ENCODE data around the gene HOXC10.

Gene HOXC10

GRCh38 chr12:53984901-53985691 is at the start of gene HOXC10:
Gene HOXC10, plus strand, starts transcription at chr12:53985146. Its CDS starts 114 bp downstream, at chr12:53985260.
- DNase-seq (ENCODE audit: low read depth) = no peak

- no peak for DNase-seq (ENCODE audit: low read depth)
Measured at GRCh38 chr12:53935383-53936341, 49.3 kb upstream of the HOXC10 start.

- DNase-seq (ENCODE audit: low read depth) = no peak
Measured at GRCh38 chr12:53937099-53937498, 47.8 kb upstream of the HOXC10 start.

GRCh38 chr12:53937596-53938325 is 47.2 kb upstream of the HOXC10 start:
- DNase-seq (ENCODE audit: low read depth) = no peak

GRCh38 chr12:53938326-53939140 is 46.4 kb upstream of the HOXC10 start, which contains the start of gene HOXC13:
Gene HOXC13, plus strand, starts transcription at chr12:53938831. Its CDS starts 76 bp downstream, at chr12:53938907.
- DNase-seq (ENCODE audit: low read depth) = no peak

GRCh38 chr12:53939141-53940108 is 45.5 kb upstream of the HOXC10 start:
- DNase-seq (ENCODE audit: low read depth) = no peak

- DNase-seq (ENCODE audit: low read depth) = no peak
Measured at GRCh38 chr12:53940443-53941014, 44.4 kb upstream of the HOXC10 start.

GRCh38 chr12:53941187-53941586 is 43.8 kb upstream of the HOXC10 start:
- no peak for DNase-seq (ENCODE audit: low read depth)

GRCh38 chr12:53941750-53942149 is 43.2 kb upstream of the HOXC10 start:
- no peak for DNase-seq (ENCODE audit: low read depth)

- DNase-seq (ENCODE audit: low read depth) = no peak
Measured at GRCh38 chr12:53942467-53942997, 42.4 kb upstream of the HOXC10 start.

- DNase-seq (ENCODE audit: low read depth) = no peak
Measured at GRCh38 chr12:53944209-53944608, 40.7 kb upstream of the HOXC10 start.

- no peak for DNase-seq (ENCODE audit: low read depth)
Measured at GRCh38 chr12:53944907-53945847, 39.8 kb upstream of the HOXC10 start.

- DNase-seq (ENCODE audit: low read depth) = no peak
Measured at GRCh38 chr12:53947743-53948142, 37.2 kb upstream of the HOXC10 start.

- DNase-seq (ENCODE audit: low read depth) = no peak
Measured at GRCh38 chr12:53948650-53949593, 36.0 kb upstream of the HOXC10 start.

GRCh38 chr12:53949631-53950436 is 35.1 kb upstream of the HOXC10 start:
- DNase-seq (ENCODE audit: low read depth) = no peak

- DNase-seq (ENCODE audit: low read depth) = no peak
Measured at GRCh38 chr12:53950437-53950773, 34.5 kb upstream of the HOXC10 start.

All from non-pigmented ciliary epithelial cell (primary cell).